ENCODE measurements around the gene ALG10.
"Not testable (repeated sequence)": the region's sequence is repeated elsewhere in the genome, so short reads cannot be mapped to it uniquely, and the experiment has no call there.

The ALG10 gene, protein sequence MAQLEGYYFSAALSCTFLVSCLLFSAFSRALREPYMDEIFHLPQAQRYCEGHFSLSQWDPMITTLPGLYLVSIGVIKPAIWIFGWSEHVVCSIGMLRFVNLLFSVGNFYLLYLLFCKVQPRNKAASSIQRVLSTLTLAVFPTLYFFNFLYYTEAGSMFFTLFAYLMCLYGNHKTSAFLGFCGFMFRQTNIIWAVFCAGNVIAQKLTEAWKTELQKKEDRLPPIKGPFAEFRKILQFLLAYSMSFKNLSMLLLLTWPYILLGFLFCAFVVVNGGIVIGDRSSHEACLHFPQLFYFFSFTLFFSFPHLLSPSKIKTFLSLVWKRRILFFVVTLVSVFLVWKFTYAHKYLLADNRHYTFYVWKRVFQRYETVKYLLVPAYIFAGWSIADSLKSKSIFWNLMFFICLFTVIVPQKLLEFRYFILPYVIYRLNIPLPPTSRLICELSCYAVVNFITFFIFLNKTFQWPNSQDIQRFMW

GRCh38 chr12:34022079-34022830 is at the start of gene ALG10:
Gene ALG10, plus strand, starts transcription at chr12:34022496. Its CDS starts 104 bp downstream, at chr12:34022600.
- peak within 1 kb of the TSS; percentile 86 to 97 (median 93) for H3K27ac ChIP-seq
- peak in 10 of 11 experiments; percentile 33 to 92 (median 70); a peak in 13 of 22 replicates for TF ChIP-seq Cebpa-rat (IDR thresholded peaks at IDR 0.05)
- H3K9ac ChIP-seq, result peak within 1 kb of the TSS; percentile 92 to 95 (median 94)
- no peaks in the 10 kb centered on the region for H4K20me1 ChIP-seq
- H3K36me3 ChIP-seq, result peaks cover 0 to 17% (median 8%) of the 10 kb centered on the region in 11 experiments; a peak in 11 of 22 replicates
- peak within 1 kb of the TSS; percentile 82 to 93 (median 90) for H3K4me3 ChIP-seq
- peak within 1 kb of the TSS; percentile 83 to 96 (median 91) for H3K4me2 ChIP-seq
- H3K9me3 ChIP-seq (replicated peaks in 1 of 11), result no peaks in the 10 kb centered on the region
- H3K27me3 ChIP-seq, result no peaks in the 10 kb centered on the region
- peaks cover 18 to 33% (median 20%) of the 10 kb centered on the region in 10 experiments for H3K4me1 ChIP-seq

DNA sequence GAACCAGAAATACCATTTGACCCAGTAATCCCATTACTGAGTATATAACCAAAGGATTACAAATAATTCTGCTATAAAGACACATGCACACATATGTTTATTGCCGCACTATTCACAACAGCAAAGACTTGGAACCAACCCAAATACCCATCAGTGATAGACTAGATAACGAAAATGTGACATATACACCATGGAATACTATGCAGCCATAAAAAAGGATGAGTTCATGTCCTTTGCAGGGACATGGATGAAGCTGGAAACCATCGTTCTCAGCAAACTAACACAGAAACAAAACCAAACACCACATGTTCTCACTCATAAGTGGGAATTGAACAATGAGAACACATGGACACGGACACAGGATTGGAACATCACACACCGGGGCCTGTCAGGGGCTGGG is 49.4 kb upstream of the ALG10 start:
- not testable (repeated sequence) for H3K27ac ChIP-seq; H3K4me2 ChIP-seq; H3K9me3 ChIP-seq (replicated peaks in 1 of 11); H3K4me1 ChIP-seq; H3K9ac ChIP-seq; H3K27me3 ChIP-seq; H3K36me3 ChIP-seq; H4K20me1 ChIP-seq; H3K4me3 ChIP-seq

GRCh38 chr12:33977887-33978286 is 44.4 kb upstream of the ALG10 start:
- Histone ChIP-seq H3K9me3 (replicated peaks in 1 of 11) (0 out of 22 replicates have a peak, but pooled peaks cover 0 to 2% (median 0%) of the 10 kb centered on the region in 11 experiments), H3K27me3 (no peaks in the 10 kb centered on the region), H3K9ac (no peak overlapping the region), H3K4me3 (no peak overlapping the region), H3K4me1 (no peaks in the 10 kb centered on the region), H4K20me1 (no peaks in the 10 kb centered on the region), H3K27ac (no peak overlapping the region), H3K4me2 (no peak overlapping the region), H3K36me3 (no peaks in the 10 kb centered on the region)
- TF ChIP-seq Cebpa-rat (IDR thresholded peaks at IDR 0.05), result no peak

DNA sequence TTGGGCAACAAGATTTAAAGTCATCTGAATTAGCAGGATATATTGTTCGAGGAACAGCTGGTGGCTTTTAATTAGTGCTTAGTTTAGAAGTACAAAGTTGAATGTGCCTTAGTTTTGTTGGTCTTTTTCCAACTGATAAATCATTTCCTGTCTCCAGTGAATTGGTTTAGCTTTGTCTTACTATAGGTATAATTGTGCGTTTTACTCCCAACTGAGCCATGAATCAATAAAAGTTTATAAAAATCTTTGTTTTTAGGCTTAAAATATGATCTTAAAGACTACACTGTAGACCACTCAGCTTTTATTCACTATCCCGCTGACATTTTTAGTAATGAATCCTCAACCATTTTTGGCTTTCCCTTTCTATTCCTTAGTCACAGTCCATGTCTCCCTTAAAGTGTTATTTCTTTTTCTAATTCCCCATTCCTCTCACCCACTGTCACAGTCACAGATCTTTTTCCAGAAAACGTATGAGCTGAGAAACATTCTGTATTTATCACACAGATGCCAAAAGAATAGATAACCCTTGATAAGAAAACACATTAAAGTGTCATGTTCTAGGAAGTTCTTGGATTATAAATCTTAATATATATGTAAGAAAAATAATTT is 34.0 kb upstream of the ALG10 start:
- no peak overlapping the region for H3K9ac ChIP-seq
- TF ChIP-seq Cebpa-rat (IDR thresholded peaks at IDR 0.05), result no peak
- H4K20me1 ChIP-seq, result no peaks in the 10 kb centered on the region
- no peak overlapping the region for H3K27ac ChIP-seq
- no peak overlapping the region for H3K4me2 ChIP-seq
- no peaks in the 10 kb centered on the region for H3K36me3 ChIP-seq
- H3K4me1 ChIP-seq, result no peaks in the 10 kb centered on the region
- H3K27me3 ChIP-seq, result no peaks in the 10 kb centered on the region
- no peak overlapping the region for H3K4me3 ChIP-seq
- no peaks in the 10 kb centered on the region; a peak in 1 of 22 replicates for H3K9me3 ChIP-seq (replicated peaks in 1 of 11)

GRCh38 chr12:33988913-33989312 is 33.4 kb upstream of the ALG10 start:
- H3K27ac ChIP-seq, result no peak overlapping the region
- H3K4me2 ChIP-seq, result no peak overlapping the region
- no peaks in the 10 kb centered on the region; a peak in 1 of 22 replicates for H3K9me3 ChIP-seq (replicated peaks in 1 of 11)
- H4K20me1 ChIP-seq, result no peaks in the 10 kb centered on the region
- no peak for TF ChIP-seq Cebpa-rat (IDR thresholded peaks at IDR 0.05)
- no peaks in the 10 kb centered on the region for H3K27me3 ChIP-seq
- H3K9ac ChIP-seq, result no peak overlapping the region
- no peaks in the 10 kb centered on the region for H3K36me3 ChIP-seq
- no peak overlapping the region for H3K4me3 ChIP-seq
- H3K4me1 ChIP-seq, result no peaks in the 10 kb centered on the region

GRCh38 chr12:33994857-33995808 is 27.2 kb upstream of the ALG10 start:
- no peak overlapping the region for H3K4me3 ChIP-seq
- no peak overlapping the region for H3K27ac ChIP-seq
- H3K36me3 ChIP-seq, result no peaks in the 10 kb centered on the region
- H3K4me2 ChIP-seq, result no peak overlapping the region
- H3K27me3 ChIP-seq, result no peaks in the 10 kb centered on the region
- no peak for TF ChIP-seq Cebpa-rat (IDR thresholded peaks at IDR 0.05)
- no peaks in the 10 kb centered on the region for H3K9me3 ChIP-seq (replicated peaks in 1 of 11)
- H4K20me1 ChIP-seq, result no peaks in the 10 kb centered on the region
- H3K4me1 ChIP-seq, result no peaks in the 10 kb centered on the region
- H3K9ac ChIP-seq, result no peak overlapping the region

DNA sequence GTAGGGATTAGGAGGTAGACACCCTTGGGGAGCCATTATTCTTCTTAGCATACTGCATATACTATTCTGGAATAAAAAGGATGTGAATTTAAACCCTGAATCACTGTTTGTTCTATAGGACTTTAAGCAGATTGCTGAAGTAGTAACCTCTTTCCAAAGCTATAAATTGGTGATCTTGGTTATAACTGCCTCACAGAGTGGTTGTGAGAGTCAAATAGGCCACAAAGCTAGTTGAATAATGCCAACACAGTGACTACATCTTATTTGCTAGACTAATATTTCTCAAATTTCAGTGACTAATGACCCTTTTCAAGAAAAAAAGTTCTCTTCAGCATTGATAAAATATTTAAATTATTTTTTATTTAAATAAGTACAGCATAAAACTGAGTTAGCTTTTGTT is 13.5 kb upstream of the ALG10 start:
- not testable (repeated sequence) for H3K27me3 ChIP-seq; H3K9ac ChIP-seq; H3K4me1 ChIP-seq; H4K20me1 ChIP-seq; H3K4me3 ChIP-seq; H3K27ac ChIP-seq; H3K4me2 ChIP-seq; H3K9me3 ChIP-seq (replicated peaks in 1 of 11); H3K36me3 ChIP-seq

DNA sequence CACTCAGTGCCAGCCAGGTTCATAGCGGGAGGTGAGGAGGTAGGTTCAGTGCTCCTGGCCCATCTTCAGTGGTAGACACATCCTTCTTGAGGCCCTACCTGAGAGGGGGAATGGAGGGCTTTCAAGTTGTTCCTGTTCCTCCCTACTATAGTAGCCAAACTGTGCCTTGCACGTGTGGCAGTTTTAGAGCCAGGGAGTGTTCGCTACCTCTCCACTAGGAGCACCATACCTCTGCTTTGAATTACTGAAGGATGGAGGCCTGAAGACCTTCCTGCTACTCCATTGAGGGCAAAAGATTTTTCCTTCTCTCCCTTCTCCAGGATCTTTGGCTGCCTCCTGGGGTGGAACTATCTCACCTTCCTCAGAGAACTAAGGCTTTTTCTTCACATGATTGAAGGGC is 5.9 kb upstream of the ALG10 start:
- H3K4me1 ChIP-seq, result peaks cover 4 to 23% (median 6%) of the 10 kb centered on the region in 10 experiments; a peak in 19 of 20 replicates
- no peaks in the 10 kb centered on the region for H4K20me1 ChIP-seq
- H3K4me3 ChIP-seq, result no peak overlapping the region
- no peak overlapping the region for H3K9ac ChIP-seq
- H3K9me3 ChIP-seq (replicated peaks in 1 of 11), result no peaks in the 10 kb centered on the region
- no peak overlapping the region for H3K4me2 ChIP-seq
- no peaks in the 10 kb centered on the region for H3K36me3 ChIP-seq
- TF ChIP-seq Cebpa-rat (IDR thresholded peaks at IDR 0.05), result no peak
- H3K27ac ChIP-seq, result no peak overlapping the region
- no peaks in the 10 kb centered on the region for H3K27me3 ChIP-seq
